ENCODE data around the gene RAPGEF1. TPM values are rescaled to one million over a fixed set of nuclear protein-coding genes. Genes with fewer than 3 reads are reported as not detected.
"Not testable (repeated sequence)": the region's sequence is repeated elsewhere in the genome, so short reads cannot be mapped to it uniquely, and the experiment has no call there.

The RAPGEF1 gene
- total RNA-seq, 1 experiment from 2014 or later = 82.0 TPM

DNA sequence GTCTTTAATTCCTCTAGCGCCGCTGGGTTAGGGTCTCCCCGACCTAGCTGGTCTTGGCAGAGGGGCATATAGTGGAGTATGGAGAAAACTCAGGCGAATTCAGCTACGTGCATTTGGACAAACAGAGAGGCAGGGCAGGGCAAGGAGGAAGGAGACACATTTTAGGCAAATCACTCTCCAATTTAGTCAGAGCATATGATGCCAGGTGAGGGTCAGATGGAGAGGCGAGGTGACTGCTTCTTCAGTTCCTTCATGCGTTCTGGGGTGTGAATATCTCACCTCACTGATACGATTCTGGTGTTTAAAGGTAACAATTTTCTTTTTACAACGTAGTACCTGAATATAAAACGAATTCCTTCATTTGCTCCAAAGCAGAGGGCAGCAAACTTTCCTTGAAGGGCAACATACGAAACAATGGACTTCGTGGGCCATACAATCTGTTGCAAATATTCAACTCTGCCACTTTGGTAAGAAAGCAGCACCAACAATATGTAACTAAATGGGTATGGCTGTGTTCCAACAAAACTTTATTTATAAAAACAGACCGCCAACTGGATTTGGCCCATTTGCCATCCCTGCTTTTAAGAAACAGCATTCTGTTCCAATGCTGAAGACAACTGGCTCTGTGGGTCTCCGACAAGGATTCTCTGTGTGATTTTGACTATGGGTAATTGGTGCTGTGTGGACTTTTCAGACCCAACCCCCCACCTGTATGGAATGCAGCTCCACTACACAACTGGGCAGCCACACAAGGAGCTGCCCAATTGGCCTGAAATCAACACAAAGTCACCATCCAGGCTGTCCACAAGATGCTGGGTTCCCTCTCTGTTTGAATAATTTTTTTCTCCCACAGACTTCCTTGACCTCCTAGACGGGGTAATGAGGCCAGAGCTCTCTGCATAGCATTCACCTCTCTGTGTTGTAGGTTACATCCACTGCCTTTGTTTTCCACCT, 53.8 kb downstream of the RAPGEF1 start:
- no peak for DNase-seq
- H3K4me1 ChIP-seq = peaks cover 19% of the 10 kb centered on the region
- peaks cover 5% of the 10 kb centered on the region for H3K36me3 ChIP-seq
- no peaks in the 10 kb centered on the region for H3K27me3 ChIP-seq
- H3K4me3 ChIP-seq = no peak overlapping the region
- no peaks in the 10 kb centered on the region for H3K9me3 ChIP-seq (replicated peaks)
- no peak overlapping the region for H3K27ac ChIP-seq

DNA sequence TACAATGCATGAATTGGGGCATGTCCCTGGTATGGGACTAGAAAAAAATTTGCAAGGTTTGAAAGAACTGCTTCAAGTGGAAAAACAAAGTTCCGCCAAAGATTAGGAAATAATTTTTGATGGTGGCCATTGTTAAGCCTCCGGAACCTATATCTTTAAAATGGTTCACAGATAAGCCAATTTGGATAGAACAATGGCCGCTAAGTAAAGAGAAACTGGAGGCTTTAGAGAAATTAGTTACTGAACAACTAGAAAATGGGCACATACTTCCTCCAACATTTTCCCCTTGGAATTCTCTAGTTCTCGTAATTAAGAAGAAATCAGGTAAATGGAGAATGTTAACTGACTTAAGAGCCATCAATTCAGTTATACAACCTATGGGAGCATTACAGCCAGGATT, 56.8 kb downstream of the RAPGEF1 start:
- not testable (repeated sequence) for H3K27me3 ChIP-seq; H3K36me3 ChIP-seq; H3K9me3 ChIP-seq (replicated peaks); H3K4me3 ChIP-seq; DNase-seq; H3K27ac ChIP-seq
- H3K4me1 ChIP-seq = peaks cover 40% of the 10 kb centered on the region

DNA sequence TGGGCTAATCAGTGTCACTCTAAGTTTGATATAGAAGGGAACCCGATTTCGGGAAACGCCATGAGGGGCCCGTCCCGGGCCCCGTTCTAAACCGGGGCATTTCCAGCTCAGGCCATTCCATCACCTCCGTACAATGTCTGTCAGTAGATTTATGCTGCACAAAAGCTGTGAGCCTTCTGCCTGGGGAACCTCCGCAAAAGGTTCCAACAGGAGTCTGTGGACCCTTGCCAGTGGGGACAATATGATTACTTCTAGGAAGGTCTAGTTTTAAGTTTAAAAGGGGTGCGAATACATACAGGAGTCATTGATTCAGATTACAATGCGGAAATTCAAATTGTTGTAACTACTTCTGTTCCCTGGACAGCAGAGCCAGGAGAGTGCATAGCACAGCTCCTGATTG, 57.6 kb downstream of the RAPGEF1 start:
- no peak for DNase-seq
- H3K9me3 ChIP-seq (replicated peaks) = no peaks in the 10 kb centered on the region
- no peaks in the 10 kb centered on the region for H3K27me3 ChIP-seq
- no peaks in the 10 kb centered on the region; the same call in 1 of the 2 replicates for H3K36me3 ChIP-seq
- peaks cover 48% of the 10 kb centered on the region for H3K4me1 ChIP-seq
- no peak overlapping the region for H3K27ac ChIP-seq
- no peak overlapping the region for H3K4me3 ChIP-seq

DNA sequence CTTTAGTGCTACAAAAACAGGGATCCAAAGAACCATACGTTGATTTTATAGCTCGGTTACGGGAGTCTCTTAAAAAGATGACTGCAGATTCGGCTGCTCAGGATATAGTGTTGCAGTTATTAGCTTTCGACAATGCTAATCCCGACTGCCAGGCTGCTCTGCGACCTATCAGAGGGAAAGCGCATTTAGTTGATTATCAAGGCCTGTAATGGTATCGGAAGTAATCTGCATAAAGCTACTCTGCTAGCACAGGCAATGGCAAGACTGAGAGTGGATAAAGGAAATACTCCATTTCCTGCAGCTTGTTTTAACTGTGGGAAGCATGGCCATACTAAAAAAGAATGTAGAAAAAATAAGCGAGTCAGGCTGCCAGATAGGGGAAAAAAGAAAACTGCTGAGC, 58.0 kb downstream of the RAPGEF1 start:
- not testable (repeated sequence) for DNase-seq; H3K27me3 ChIP-seq; H3K36me3 ChIP-seq; H3K4me3 ChIP-seq; H3K27ac ChIP-seq; H3K9me3 ChIP-seq (replicated peaks)
- H3K4me1 ChIP-seq = peaks cover 52% of the 10 kb centered on the region

DNA sequence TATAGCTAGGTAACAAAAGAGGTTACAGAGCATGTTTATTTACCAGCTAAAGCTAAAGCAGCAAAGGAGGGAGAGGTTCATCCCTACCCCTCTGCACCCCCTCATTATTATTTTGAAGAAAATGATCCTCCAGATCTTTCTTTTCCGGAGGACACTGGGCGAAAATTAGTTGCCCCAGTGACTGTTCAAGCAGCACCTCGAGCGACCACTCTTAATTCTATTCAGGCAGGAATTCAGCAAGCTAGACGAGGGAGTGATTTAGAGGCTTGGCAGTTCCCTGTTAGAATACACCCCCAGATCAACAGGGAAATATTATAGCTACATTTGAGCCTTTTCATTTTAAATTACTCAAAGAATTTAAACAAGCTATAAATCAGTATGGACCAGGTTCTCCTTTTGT, 58.8 kb downstream of the RAPGEF1 start:
- H3K4me1 ChIP-seq = peaks cover 59% of the 10 kb centered on the region
- H3K27ac ChIP-seq; DNase-seq; H3K9me3 ChIP-seq (replicated peaks); H3K27me3 ChIP-seq; H3K36me3 ChIP-seq; H3K4me3 ChIP-seq: not testable (repeated sequence)

DNA sequence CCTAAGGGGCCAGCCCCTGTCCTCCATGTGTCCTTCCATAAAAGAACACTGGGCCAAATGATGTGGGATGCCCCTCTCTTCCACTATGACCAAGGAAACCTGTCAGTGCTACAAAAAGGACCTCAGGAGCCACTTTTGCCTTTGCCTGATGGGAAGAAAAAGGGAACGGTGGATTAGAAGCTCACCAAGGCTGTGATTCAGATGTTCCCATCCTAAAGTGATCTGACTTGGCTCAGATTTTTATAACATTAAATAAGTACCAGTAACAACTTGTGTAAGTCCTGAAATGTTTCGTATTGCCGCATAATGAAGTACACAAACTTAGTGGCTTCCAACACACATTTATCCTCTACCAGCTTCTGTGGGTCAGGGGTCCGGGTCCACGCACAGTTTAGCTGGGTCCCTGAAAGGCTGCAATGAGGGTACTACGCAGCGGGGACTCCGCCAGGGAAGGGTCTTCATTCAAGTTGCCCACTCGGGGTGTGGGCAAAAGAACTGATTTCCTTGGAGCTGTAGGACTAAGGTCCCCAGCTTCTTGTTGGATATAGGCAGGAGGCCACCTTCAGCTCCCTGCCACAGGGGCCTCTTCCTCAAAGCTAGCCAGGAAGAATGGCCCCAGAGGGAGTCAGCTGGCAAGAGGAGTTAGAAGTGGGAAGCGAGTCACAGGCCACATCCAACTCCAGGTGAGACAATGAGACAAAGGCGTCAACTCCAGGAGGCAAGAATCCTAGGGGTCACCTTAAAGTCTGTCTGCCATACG, 60.4 kb downstream of the RAPGEF1 start:
- DNase-seq = no peak
- H3K4me3 ChIP-seq = no peak overlapping the region
- peaks cover 52% of the 10 kb centered on the region for H3K4me1 ChIP-seq

DNA sequence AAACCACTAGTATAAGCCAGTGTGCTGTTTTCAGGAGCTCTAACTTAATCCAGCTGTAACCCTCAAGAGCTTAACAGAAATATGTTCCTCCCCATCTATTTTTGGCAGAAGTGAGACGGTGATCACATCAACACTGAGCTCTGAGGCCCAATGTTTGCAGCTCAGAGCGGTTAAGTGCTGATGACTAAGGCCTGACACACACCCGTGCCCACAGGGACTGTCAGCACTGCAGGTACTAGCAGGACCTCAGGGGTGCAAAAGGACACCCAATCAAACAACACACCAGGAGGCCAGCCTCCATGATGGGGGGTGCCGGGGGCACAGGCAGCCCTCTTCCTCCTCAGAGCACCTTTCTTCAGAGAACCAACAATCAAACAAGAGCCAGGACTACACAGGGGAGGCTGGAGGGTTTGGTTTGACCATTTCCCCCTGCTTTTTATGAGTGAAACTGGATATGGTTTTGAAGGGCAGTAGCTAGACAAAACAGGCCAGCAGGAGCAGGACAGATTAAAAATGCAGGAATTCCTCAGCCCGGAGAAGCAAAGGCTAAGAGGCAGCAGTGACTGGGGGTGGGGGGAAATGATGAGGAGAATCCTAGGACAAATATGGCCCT, 61.3 kb downstream of the RAPGEF1 start:
- peak; percentile 91 to 94 for DNase-seq
- Histone ChIP-seq H3K9me3 (replicated peaks) (no peaks in the 10 kb centered on the region), H3K36me3 (no peaks in the 10 kb centered on the region; the same call in 1 of the 2 replicates), H3K4me1 (peaks cover 46% of the 10 kb centered on the region), H3K27ac (peak overlapping the region; percentile 71), H3K4me3 (no peak overlapping the region), H3K27me3 (no peaks in the 10 kb centered on the region)

More for the DNA sequence above, 60.4 kb downstream of the RAPGEF1 start:
- Histone ChIP-seq H3K27me3 (no peaks in the 10 kb centered on the region), H3K36me3 (no peaks in the 10 kb centered on the region; the same call in 1 of the 2 replicates), H3K27ac (peak overlapping the region; percentile 71), H3K9me3 (replicated peaks) (no peaks in the 10 kb centered on the region)

DNA sequence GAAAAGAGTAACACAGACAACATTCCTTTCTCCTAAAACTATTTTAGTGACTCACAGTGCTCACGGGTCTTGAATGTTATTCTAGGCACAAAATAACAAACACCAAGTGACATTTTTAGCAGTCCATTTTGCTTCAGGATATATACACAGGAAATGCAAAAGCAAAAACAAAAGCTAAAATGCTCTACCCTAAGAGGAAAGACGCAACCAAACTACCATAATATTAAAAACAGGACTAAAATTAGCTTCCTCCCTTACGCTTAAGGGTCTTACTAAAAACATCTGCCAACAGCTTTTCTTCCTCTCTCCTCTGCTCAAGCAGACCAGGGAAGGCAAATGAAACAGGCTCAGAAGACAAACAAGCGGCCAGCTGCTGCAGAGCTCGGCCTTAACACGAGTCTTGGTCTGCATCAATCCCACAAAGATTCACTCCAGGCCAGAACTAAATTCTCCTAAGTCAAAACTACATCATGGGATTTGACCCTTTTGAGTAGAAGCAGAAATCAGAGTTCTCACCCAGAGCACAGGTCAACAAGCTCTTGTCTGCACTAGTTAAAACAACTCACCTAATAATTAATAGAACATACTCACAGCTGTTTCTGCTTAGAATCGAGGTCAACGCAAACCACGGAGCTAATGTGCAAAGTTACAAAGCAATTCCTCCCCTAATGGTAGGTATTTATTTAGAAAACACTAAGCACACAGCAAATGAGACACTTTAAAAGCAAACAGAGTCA, 62.3 kb downstream of the RAPGEF1 start:
- peak overlapping the region; percentile 71 for H3K27ac ChIP-seq
- no peaks in the 10 kb centered on the region; the same call in 1 of the 2 replicates for H3K36me3 ChIP-seq
- H3K4me1 ChIP-seq = peaks cover 41% of the 10 kb centered on the region
- no peaks in the 10 kb centered on the region for H3K9me3 ChIP-seq (replicated peaks)
- no peaks in the 10 kb centered on the region for H3K27me3 ChIP-seq
- H3K4me3 ChIP-seq = no peak overlapping the region
- peak; percentile 56 to 81 for DNase-seq

DNA sequence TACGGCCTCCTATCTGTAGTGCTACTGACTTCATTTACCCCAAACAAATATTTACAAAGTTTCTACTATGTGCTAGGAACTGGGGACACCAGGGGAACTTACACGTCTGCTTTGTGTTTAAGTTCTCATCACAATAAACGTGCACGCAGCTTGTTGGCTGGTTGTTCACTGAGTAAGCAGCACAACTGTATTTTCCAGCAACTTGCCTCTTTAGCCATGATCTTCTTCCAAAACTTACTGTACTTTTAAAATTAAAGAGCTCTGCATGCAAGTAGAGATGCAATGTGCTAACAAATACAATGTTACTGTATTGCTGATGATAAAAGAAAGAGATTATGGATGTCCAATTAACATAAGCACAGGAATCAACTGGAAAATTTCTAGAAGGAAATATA, 62.8 kb downstream of the RAPGEF1 start:
- Histone ChIP-seq H3K4me3 (no peak overlapping the region), H3K9me3 (replicated peaks) (no peaks in the 10 kb centered on the region), H3K27me3 (no peaks in the 10 kb centered on the region), H3K27ac (peak overlapping the region; percentile 71), H3K4me1 (peaks cover 41% of the 10 kb centered on the region), H3K36me3 (no peaks in the 10 kb centered on the region; the same call in 1 of the 2 replicates)
- no peak for DNase-seq

DNA sequence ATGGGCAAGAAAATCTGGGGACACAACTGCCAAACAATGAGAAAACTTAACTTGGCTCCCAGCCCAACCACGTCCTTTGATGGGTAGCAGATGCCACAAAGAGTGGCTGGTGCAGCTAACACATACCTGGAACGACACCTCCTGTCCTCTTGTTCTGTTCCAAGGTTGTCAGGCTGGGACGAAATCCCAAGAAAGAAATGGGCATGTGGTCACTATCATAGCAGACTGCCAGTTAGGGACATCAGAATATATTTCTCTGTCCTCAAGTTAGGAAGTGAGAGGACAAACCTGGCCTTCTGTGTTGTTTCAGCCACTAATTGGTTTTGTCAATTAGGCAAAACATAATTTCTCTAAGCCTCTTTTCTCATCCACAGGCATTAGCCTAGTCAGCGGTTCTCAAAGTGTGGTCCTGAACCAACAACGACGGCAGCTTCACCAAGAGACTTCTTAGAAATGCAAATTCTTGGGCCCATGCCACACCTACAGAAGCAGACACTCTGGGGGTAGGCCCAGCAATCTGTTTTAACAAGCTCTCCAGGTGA, 63.4 kb downstream of the RAPGEF1 start:
- no peak overlapping the region; the same call in 1 of the 2 replicates for H3K27ac ChIP-seq
- peaks cover 41% of the 10 kb centered on the region for H3K4me1 ChIP-seq
- no peaks in the 10 kb centered on the region for H3K9me3 ChIP-seq (replicated peaks)
- no peak overlapping the region for H3K4me3 ChIP-seq
- DNase-seq = no peak
- no peaks in the 10 kb centered on the region; the same call in 1 of the 2 replicates for H3K36me3 ChIP-seq
- no peaks in the 10 kb centered on the region for H3K27me3 ChIP-seq

DNA sequence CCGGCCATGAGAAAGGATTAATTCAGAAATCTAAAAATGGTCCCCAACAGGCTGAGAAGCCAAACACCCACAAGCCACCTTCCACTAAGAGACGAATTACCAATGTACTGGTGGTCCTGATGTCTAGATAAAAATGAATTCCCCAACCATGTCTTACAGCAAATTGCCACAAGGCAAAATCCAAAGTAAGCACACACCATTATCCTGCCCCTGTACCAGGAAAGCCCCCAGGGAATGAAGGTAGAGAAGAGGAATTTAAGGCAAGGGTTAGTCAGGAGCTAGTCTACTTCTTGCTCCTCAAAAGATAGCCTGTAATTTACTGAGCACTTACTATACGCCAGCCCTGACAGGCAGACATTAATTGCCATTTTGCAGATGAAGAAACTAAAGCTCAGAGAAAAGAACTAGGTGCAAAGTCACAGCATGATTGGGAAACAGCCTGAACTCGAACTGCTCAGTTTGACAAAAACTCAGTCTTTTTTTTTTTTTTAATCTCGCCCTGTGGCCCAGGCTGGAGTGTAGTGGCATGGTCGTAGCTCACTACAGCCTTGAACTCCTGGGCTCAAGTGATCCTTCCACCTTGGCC, 64.3 kb downstream of the RAPGEF1 start:
- peaks cover 50% of the 10 kb centered on the region for H3K4me1 ChIP-seq
- H3K27ac ChIP-seq = no peak overlapping the region
- no peaks in the 10 kb centered on the region for H3K27me3 ChIP-seq
- no peaks in the 10 kb centered on the region for H3K9me3 ChIP-seq (replicated peaks)
- DNase-seq = no peak
- H3K36me3 ChIP-seq = no peaks in the 10 kb centered on the region; the same call in 1 of the 2 replicates
- no peak overlapping the region for H3K4me3 ChIP-seq

DNA sequence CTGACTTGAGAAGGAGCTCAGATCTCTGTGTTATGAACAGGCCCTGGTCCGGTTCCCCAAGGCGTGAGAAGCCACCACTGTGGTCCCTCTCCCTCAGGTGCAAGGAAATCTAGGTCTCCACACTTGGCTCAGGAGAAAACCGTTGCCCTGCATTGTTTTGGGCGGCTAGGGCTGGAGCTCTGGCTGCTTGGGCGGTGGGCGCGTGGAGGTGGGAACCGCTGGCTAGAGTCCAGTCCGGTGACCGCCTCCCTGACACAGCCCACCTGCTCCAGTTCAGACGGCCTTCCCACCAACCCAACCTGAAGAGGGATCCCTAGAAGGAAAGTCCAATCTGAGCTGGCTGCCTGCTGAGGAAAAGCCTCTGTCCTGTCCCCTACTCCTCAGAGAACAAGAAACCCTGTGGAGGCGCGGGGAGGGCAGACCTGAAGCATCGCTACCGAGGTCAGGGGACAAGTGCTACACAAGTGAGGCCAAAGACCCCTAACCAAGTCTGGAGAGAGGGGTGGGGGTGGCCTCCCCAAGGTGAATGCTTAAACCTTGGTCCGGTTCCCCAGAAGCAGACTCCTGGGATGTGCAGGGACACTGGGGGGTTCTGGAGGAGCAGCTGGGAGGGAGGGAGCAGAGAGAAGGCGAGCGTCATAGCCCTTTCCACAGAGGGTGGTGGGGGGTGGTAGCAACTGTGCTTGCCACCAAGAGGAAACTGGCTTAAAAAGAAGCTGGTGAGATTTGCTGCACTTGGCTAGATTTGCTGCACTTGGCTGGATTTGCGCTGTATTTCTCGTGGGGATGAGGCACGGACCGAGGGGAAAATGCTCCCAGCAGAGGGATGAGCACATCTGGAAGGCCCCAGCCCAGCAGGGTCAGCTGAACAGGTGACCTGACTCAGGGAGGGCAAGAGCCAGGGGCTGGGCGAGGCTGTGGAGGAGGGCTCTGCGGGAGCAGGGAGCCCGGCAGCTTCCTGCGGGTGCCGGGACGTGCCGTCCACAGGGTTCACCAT, 65.2 kb downstream of the RAPGEF1 start:
- peaks cover 48% of the 10 kb centered on the region for H3K4me1 ChIP-seq
- H3K27ac ChIP-seq = no peak overlapping the region
- no peaks in the 10 kb centered on the region for H3K36me3 ChIP-seq
- no peak for DNase-seq
- no peaks in the 10 kb centered on the region for H3K9me3 ChIP-seq (replicated peaks)
- H3K27me3 ChIP-seq = no peaks in the 10 kb centered on the region
- no peak overlapping the region for H3K4me3 ChIP-seq

DNA sequence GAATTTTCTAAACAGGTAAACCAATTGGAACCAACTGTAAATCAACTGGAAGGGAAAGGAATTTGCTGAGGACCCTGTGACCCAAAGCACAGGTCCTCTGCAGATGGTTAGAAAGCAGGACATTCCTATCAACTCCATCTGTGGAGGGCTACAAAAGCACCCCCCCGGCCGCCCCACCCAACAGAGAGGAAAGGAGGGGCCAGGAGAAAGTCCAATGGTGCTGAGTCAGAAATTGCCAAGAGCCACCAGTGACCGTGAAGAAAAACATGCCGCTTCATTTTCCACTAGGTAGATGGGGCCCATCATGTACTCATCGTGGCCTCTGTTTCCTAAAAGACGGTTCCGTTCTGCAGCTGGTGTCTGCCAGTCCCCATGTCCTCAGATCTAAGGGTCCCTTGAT, 66.3 kb downstream of the RAPGEF1 start:
- H3K27ac ChIP-seq = no peak overlapping the region
- DNase-seq = no peak
- no peaks in the 10 kb centered on the region for H3K27me3 ChIP-seq
- H3K4me3 ChIP-seq = no peak overlapping the region
- no peaks in the 10 kb centered on the region for H3K9me3 ChIP-seq (replicated peaks)
- no peaks in the 10 kb centered on the region for H3K36me3 ChIP-seq
- H3K4me1 ChIP-seq = peaks cover 46% of the 10 kb centered on the region
